Measurements from ENCODE around the gene PLA2G5. TPM values are rescaled to one million over a fixed set of nuclear protein-coding genes. Genes with fewer than 3 reads are reported as not detected.

The PLA2G5 gene
- total RNA-seq, 2 donors from 2014 or later, result 18.7 to 19.2 TPM

DNA sequence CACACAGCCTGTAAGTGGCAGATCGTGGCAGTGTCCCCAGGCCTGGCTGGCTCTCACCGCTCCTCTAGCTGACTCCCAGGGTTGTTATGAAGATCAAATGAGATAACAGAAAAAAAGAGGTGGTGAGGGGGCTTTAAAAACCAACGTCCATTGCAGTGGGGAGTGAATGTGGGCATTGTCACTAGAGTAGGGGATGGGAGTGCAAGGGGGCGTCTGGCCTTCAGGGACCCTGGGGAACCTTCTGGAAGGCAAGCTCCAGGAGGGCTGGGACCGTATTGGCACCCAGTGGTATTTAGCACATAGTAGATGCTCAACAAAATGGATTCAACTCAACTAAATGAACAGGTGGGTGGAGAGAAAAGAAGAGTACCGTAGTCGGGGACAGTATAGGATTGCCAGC is 45.9 kb downstream of the PLA2G5 start:
- no peak overlapping the region for H3K27ac ChIP-seq
- TF ChIP-seq, protein P1, sequence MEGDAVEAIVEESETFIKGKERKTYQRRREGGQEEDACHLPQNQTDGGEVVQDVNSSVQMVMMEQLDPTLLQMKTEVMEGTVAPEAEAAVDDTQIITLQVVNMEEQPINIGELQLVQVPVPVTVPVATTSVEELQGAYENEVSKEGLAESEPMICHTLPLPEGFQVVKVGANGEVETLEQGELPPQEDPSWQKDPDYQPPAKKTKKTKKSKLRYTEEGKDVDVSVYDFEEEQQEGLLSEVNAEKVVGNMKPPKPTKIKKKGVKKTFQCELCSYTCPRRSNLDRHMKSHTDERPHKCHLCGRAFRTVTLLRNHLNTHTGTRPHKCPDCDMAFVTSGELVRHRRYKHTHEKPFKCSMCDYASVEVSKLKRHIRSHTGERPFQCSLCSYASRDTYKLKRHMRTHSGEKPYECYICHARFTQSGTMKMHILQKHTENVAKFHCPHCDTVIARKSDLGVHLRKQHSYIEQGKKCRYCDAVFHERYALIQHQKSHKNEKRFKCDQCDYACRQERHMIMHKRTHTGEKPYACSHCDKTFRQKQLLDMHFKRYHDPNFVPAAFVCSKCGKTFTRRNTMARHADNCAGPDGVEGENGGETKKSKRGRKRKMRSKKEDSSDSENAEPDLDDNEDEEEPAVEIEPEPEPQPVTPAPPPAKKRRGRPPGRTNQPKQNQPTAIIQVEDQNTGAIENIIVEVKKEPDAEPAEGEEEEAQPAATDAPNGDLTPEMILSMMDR (IDR thresholded peaks at IDR 0.05), result no peak
- H3K4me3 ChIP-seq, result no peak overlapping the region
- no peaks in the 10 kb centered on the region for H3K36me3 ChIP-seq
- ATAC-seq (ENCODE audit: insufficient number of reproducible peaks, low FRiP score, low read depth) (no peak), DNase-seq (ENCODE audit: low spot score) (no peak)
- no peaks in the 10 kb centered on the region for H3K27me3 ChIP-seq (replicated peaks; ENCODE audit: insufficient read depth)
- no peaks in the 10 kb centered on the region for H3K4me1 ChIP-seq (ENCODE audit: control insufficient read depth in 1 of 2, low read depth in 2 of 2)
- no peaks in the 10 kb centered on the region for H3K9me3 ChIP-seq

DNA sequence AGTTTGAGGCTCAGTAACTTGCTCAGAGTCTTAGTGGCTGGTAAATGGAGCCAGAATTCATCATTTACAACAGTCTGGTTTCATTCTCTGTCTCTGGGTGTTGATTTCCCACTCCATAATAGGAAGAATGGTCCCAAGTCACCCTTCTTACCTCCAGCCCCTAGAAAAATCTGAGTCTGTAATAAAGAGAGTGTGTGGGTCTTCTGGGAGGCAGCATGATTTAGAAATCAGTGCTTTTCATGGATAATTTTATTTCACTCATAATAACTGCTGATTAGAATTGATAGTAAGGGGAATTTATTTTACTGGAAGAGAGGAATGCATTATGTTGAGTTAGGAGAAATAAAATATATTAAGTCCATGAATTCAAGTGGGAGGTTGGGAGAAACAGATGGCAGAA is 47.2 kb downstream of the PLA2G5 start:
- no peaks in the 10 kb centered on the region for H3K27me3 ChIP-seq (replicated peaks; ENCODE audit: insufficient read depth)
- DNase-seq (ENCODE audit: low spot score), result no peak
- no peak for ATAC-seq (ENCODE audit: insufficient number of reproducible peaks, low FRiP score, low read depth)
- no peaks in the 10 kb centered on the region for H3K36me3 ChIP-seq
- no peaks in the 10 kb centered on the region for H3K9me3 ChIP-seq
- H3K27ac ChIP-seq, result no peak overlapping the region
- H3K4me1 ChIP-seq (ENCODE audit: control insufficient read depth in 1 of 2, low read depth in 2 of 2), result no peaks in the 10 kb centered on the region
- TF ChIP-seq, protein P1 (IDR thresholded peaks at IDR 0.05), result no peak
- H3K4me3 ChIP-seq, result no peak overlapping the region

GRCh38 chr1:20119347-20119746 is 49.4 kb downstream of the PLA2G5 start, which contains the start of gene PLA2G2D:
Gene PLA2G2D, minus strand, starts transcription at chr1:20119536. Its CDS starts 38 bp downstream, at chr1:20119498.
- Histone ChIP-seq H3K4me3 (no peak within 1 kb of the TSS), H3K9me3 (no peaks in the 10 kb centered on the region), H3K4me1 (ENCODE audit: control insufficient read depth in 1 of 2, low read depth in 2 of 2) (no peaks in the 10 kb centered on the region), H3K27ac (no peak within 1 kb of the TSS), H3K27me3 (replicated peaks; ENCODE audit: insufficient read depth) (no peaks in the 10 kb centered on the region), H3K36me3 (no peaks in the 10 kb centered on the region)
- ATAC-seq (ENCODE audit: insufficient number of reproducible peaks, low FRiP score, low read depth) (no peak), DNase-seq (ENCODE audit: low spot score) (no peak)
- TF ChIP-seq, protein P1 (IDR thresholded peaks at IDR 0.05), result no peak

- ATAC-seq (ENCODE audit: insufficient number of reproducible peaks, low FRiP score, low read depth) (no peak), DNase-seq (ENCODE audit: low spot score) (no peak)
- no peaks in the 10 kb centered on the region for H3K9me3 ChIP-seq
- no peaks in the 10 kb centered on the region for H3K27me3 ChIP-seq (replicated peaks; ENCODE audit: insufficient read depth)
- H3K27ac ChIP-seq, result no peak overlapping the region
- TF ChIP-seq, protein P1 (IDR thresholded peaks at IDR 0.05), result no peak
- H3K4me1 ChIP-seq (ENCODE audit: control insufficient read depth in 1 of 2, low read depth in 2 of 2), result no peaks in the 10 kb centered on the region
- H3K4me3 ChIP-seq, result no peak overlapping the region
- no peaks in the 10 kb centered on the region for H3K36me3 ChIP-seq
Observed at GRCh38 chr1:20120796-20121195, 50.8 kb downstream of the PLA2G5 start.

GRCh38 chr1:20123722-20124455 is 53.9 kb downstream of the PLA2G5 start:
- H3K9me3 ChIP-seq, result no peaks in the 10 kb centered on the region
- H3K4me1 ChIP-seq (ENCODE audit: control insufficient read depth in 1 of 2, low read depth in 2 of 2), result no peaks in the 10 kb centered on the region
- TF ChIP-seq, protein P1 (IDR thresholded peaks at IDR 0.05), result no peak
- H3K27me3 ChIP-seq (replicated peaks; ENCODE audit: insufficient read depth), result no peaks in the 10 kb centered on the region
- no peak for DNase-seq (ENCODE audit: low spot score)
- no peaks in the 10 kb centered on the region for H3K36me3 ChIP-seq
- no peak for ATAC-seq (ENCODE audit: insufficient number of reproducible peaks, low FRiP score, low read depth)
- H3K4me3 ChIP-seq, result no peak overlapping the region
- H3K27ac ChIP-seq, result no peak overlapping the region

Data from thoracic aorta (tissue), 2 donors.